ENCODE measurements around the gene IL4R. TPM values are rescaled to one million over a fixed set of nuclear protein-coding genes. Genes with fewer than 3 reads are reported as not detected.

The IL4R gene
- total and polyA plus RNA-seq, 2 of the 13 experiments (the other 11 are each of a cell fraction or from before 2014, with no cell fraction given) = 15.9 to 49.6 TPM

DNA sequence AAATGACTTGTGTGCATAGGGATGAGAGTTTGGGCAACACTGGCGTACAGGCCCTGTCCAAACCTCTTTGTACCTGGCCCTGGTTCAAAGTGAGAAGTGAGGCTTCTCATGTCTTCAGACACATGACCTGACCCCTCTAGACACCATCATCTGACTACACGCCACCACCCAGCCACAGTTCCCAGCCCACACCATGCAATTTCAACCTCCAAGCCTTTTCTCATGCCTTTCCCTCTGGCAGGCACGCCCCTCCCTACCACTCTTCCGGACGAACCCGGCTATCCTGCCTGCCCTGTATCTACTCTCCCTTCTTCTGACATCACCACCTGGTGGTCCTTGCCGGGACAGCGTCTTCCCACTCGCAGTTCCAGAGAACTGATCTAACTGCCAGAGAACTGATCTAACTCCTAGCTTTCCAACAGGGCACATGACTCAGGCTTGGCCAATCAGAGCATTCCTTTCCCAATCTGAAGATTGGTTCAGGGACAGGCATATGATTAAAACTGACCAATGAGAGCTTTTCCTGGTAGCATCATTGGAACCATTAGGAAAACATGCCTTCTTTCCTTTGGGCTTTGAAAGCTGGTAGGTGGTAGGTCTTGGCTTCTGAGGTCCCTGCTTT, 61.1 kb downstream of the IL4R start:
- WGBS (ENCODE audit: low lambda C conversion rate) = 8% methylated on average over 9 of the region's 9 CpGs
- H3K4me2 ChIP-seq (ENCODE audit: low read depth, low read length) = peak overlapping the region; percentile 65
- ChIA-PET POLR2A (interaction anchor here (0.7 to 2.0 kb wide), 4 partner anchors 9 to 171 kb away, joined by 3 to 8 read pairs (median 4); partner anchors contain the start of gene KDM8), CTCF (ENCODE audit: low intra/inter-chr PET ratio, low total read pairs) (interaction anchor here (0.6 to 2.1 kb wide), 4 partner anchors 82 to 220 kb away, joined by 4 to 18 read pairs (median 8); no protein-coding TSS in a partner anchor)
- peak overlapping the region; percentile 5; the same call in 1 of the 2 replicates for H3K9ac ChIP-seq (ENCODE audit: insufficient read depth, low read depth, low read length)
- in situ Hi-C loops (cut with HindIII; ENCODE audit: extremely low pct_ligation_motif_present, low pct_unique_long_range_greater_than_20kb) = no loop called here
- H3K36me3 ChIP-seq (replicated peaks in 1 of 2; ENCODE audit: control insufficient read depth in 1 of 2, insufficient read depth in 2 of 2, low read length in 2 of 2) = no peaks in the 10 kb centered on the region
- peak overlapping the region in 2 of 3 experiments; percentile 5 to 38; a peak in 1 of 6 replicates for H3K4me3 ChIP-seq (replicated peaks in 1 of 3; ENCODE audit: insufficient read depth in 1 of 3, low read depth in 2 of 3, low read length in 3 of 3)
- DNase-seq (ENCODE audit: low spot score) (peak; percentile 92), FAIRE-seq (peak; percentile 99), ATAC-seq (peak; percentile 98)
- intact Hi-C loops (cut with micrococcal nuclease; ENCODE audit: unreplicated experiment) = loop anchor here (1.0 to 5.0 kb wide), 3 partner anchors 82 to 220 kb away; no protein-coding TSS in a partner anchor
- H3K79me2 ChIP-seq (ENCODE audit: insufficient read depth, low read length) = no peaks in the 10 kb centered on the region
- H3K27me3 ChIP-seq (ENCODE audit: control insufficient read depth in 1 of 2, insufficient read depth in 2 of 2, low read length in 2 of 2) = peaks cover under 1 to 7% of the 10 kb centered on the region in 2 experiments; a peak in 2 of 5 replicates
- H4K20me1 ChIP-seq (ENCODE audit: insufficient read depth, low read length) = no peaks in the 10 kb centered on the region
- H3K27ac ChIP-seq (ENCODE audit: extremely low read length, insufficient read depth, low read length) = no peak overlapping the region
- no TSS peak for BruUV-seq (replicated peaks)
- no peak overlapping the region for H2AFZ ChIP-seq (ENCODE audit: low read length)
- H3K4me1 ChIP-seq (ENCODE audit: insufficient read depth, low read length) = peaks cover 18% of the 10 kb centered on the region
- H3K9me3 ChIP-seq (ENCODE audit: low read length) = no peaks in the 10 kb centered on the region
- 0 out of 2 replicates have a peak, but pooled peaks have one; percentile 58 for TF ChIP-seq GTF2F1 (IDR thresholded peaks at IDR 0.05; ENCODE audit: low read length)
- peak; percentile 65 for TF ChIP-seq SAP130 (CRISPR knock-in tag; IDR thresholded peaks at IDR 0.05; ENCODE audit: low read depth)
- TF ChIP-seq ZMYM4 (CRISPR knock-in tag; IDR thresholded peaks at IDR 0.05) = peak; percentile 94
- TF ChIP-seq ZSCAN9 (CRISPR knock-in tag; IDR thresholded peaks at IDR 0.05; ENCODE audit: borderline replicate concordance) = 0 out of 2 replicates have a peak, but pooled peaks have one; percentile 24
- peak in 1 of 2 experiments; percentile 44; a peak in 1 of 4 replicates for TF ChIP-seq POLR2A (IDR thresholded peaks at IDR 0.05; ENCODE audit: insufficient read depth in 1 of 2, low read depth in 2 of 2, low read length in 2 of 2)
- peak; percentile 50; the same call in 1 of the 2 replicates for TF ChIP-seq ELF1 (CRISPR knock-in tag; IDR thresholded peaks at IDR 0.05)
- TF ChIP-seq ZNF674 (CRISPR knock-in tag; IDR thresholded peaks at IDR 0.05; ENCODE audit: low read depth) = no peak
- TF ChIP-seq, protein P1, sequence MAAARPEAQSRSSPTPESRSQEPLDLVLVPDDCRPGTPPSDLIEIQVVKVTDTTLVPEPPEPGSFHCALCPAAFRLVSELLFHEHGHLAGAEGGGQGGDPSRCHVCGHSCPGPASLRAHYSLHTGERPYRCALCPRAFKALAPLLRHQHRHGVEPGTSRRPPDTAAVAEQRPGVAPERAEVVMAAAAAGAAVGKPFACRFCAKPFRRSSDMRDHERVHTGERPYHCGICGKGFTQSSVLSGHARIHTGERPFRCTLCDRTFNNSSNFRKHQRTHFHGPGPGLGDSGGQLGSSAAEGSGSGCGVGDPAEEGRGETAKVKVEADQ (CRISPR knock-in tag; IDR thresholded peaks at IDR 0.05; ENCODE audit: borderline replicate concordance) = 0 out of 2 replicates have a peak, but pooled peaks have one; percentile 61
- no peak for TF ChIP-seq FOSL1 (CRISPR knock-in tag; IDR thresholded peaks at IDR 0.05; ENCODE audit: borderline replicate concordance)
- TF ChIP-seq ZNF652 (CRISPR knock-in tag; IDR thresholded peaks at IDR 0.05; ENCODE audit: borderline replicate concordance, low read depth) = 0 out of 2 replicates have a peak, but pooled peaks have one; percentile 29
- TF ChIP-seq GATAD2A (CRISPR knock-in tag; IDR thresholded peaks at IDR 0.05) = peak; percentile 63
- TF ChIP-seq, protein P2, sequence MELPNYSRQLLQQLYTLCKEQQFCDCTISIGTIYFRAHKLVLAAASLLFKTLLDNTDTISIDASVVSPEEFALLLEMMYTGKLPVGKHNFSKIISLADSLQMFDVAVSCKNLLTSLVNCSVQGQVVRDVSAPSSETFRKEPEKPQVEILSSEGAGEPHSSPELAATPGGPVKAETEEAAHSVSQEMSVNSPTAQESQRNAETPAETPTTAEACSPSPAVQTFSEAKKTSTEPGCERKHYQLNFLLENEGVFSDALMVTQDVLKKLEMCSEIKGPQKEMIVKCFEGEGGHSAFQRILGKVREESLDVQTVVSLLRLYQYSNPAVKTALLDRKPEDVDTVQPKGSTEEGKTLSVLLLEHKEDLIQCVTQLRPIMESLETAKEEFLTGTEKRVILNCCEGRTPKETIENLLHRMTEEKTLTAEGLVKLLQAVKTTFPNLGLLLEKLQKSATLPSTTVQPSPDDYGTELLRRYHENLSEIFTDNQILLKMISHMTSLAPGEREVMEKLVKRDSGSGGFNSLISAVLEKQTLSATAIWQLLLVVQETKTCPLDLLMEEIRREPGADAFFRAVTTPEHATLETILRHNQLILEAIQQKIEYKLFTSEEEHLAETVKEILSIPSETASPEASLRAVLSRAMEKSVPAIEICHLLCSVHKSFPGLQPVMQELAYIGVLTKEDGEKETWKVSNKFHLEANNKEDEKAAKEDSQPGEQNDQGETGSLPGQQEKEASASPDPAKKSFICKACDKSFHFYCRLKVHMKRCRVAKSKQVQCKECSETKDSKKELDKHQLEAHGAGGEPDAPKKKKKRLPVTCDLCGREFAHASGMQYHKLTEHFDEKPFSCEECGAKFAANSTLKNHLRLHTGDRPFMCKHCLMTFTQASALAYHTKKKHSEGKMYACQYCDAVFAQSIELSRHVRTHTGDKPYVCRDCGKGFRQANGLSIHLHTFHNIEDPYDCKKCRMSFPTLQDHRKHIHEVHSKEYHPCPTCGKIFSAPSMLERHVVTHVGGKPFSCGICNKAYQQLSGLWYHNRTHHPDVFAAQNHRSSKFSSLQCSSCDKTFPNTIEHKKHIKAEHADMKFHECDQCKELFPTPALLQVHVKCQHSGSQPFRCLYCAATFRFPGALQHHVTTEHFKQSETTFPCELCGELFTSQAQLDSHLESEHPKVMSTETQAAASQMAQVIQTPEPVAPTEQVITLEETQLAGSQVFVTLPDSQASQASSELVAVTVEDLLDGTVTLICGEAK (IDR thresholded peaks at IDR 0.05) = no peak
- TF ChIP-seq, protein P2 (CRISPR knock-in tag; IDR thresholded peaks at IDR 0.05) = no peak
- no peak for TF ChIP-seq ZNF841 (CRISPR knock-in tag; IDR thresholded peaks at IDR 0.05; ENCODE audit: borderline replicate concordance)
- 0 out of 2 replicates have a peak, but pooled peaks have one; percentile 34 for TF ChIP-seq KDM5B (CRISPR knock-in tag; IDR thresholded peaks at IDR 0.05; ENCODE audit: borderline replicate concordance)
- TF ChIP-seq DR1 (CRISPR knock-in tag; IDR thresholded peaks at IDR 0.05) = 0 out of 2 replicates have a peak, but pooled peaks have one; percentile 32

All from HepG2 (cell line).